Gastrocnemius medialis (tissue), 4 donors: ENCODE results near the gene SHBG. TPM values are rescaled to one million over a fixed set of nuclear protein-coding genes. Genes with fewer than 3 reads are reported as not detected.

Source experiments
- ATAC-seq, 2 donors: fragments of 150-250 bp; one replicate each; pipeline ENCODE4 v1.9.1; 2016
- DNase-seq, 2 donors: peaks; one replicate each; pipeline ENCODE4 v3.0.0-alpha.2; 2019
- H3K27ac ChIP-seq, 4 donors: fragments of 200-600 bp; sonication (generic); 1 replicate in 1 of 4; 2 replicates in 3 of 4; pipeline ENCODE4 v1.5.1; 2016 to 2018; ENCODE audit warnings: mild to moderate bottlenecking in 2 of 4, moderate library complexity in 1 of 4
- H3K27me3 ChIP-seq, 3 donors: fragments of 200-600 bp; sonication (generic) in 2 of 3; 1 replicate in 1 of 3; 2 replicates in 2 of 3; pipeline versions ENCODE4 v1.5.1 to v1.6.0; 2016 to 2019; ENCODE audit warnings: mild to moderate bottlenecking in 1 of 3, moderate library complexity in 1 of 3
- H3K36me3 ChIP-seq, 2 donors: fragments of 200-600 bp; sonication (generic) in 1 of 2; one replicate each; pipeline ENCODE4 v1.5.1; 2017 to 2018
- H3K4me1 ChIP-seq, 2 donors: fragments of 200-600 bp; sonication (generic) in 1 of 2; one replicate each; pipeline ENCODE4 v1.5.1; 2016 to 2017; ENCODE audit warnings: mild to moderate bottlenecking in 2 of 2
- H3K4me3 ChIP-seq, 4 donors: fragments of 200-600 bp; sonication (generic) in 3 of 4; 1 replicate in 1 of 4; 2 replicates in 3 of 4; pipeline ENCODE4 v1.5.1; 2016 to 2019; ENCODE audit warnings: mild to moderate bottlenecking in 2 of 4
- H3K9me3 ChIP-seq, 3 donors: fragments of 200-600 bp; sonication (generic) in 2 of 3; 1 replicate in 1 of 3; 2 replicates in 2 of 3; pipeline ENCODE4 v1.5.1; 2016 to 2019
- POLR2A ChIP-seq, 2 donors: fragments of 450-650 bp; IDR thresholded peaks; one replicate each; pipeline ENCODE4 v1.6.1; 2017; ENCODE audit warnings: antibody characterized with exemption in 2 of 2, mild to moderate bottlenecking in 2 of 2, moderate library complexity in 2 of 2
- in situ Hi-C, 4 donors: fragments of 200-750 bp; cut with MboI; loops; one replicate each; pipeline versions ENCODE4 v1.15.0 to v1.8.0; 2017; ENCODE audit warnings: low sequenced_read_pairs in 4 of 4
- intact Hi-C: fragments of 100-400 bp; cut with DNase I; formaldehyde crosslinking; loops from one replicate; pipeline ENCODE4 v1.15.1; 2023; ENCODE audit warnings: low total_unique reads
- total RNA-seq, 4 donors: library from RNA; depleted of rRNA; stranded (reverse); fragments of >200 nt; gene quantifications; one replicate each; pipeline versions ENCODE4 v1.1.0 to v1.2.3, GENCODE V29; 2016
- TF ChIP-seq, protein P1 (sequence below), 5 experiments: fragments of 450-650 bp in 3 of 5; fragments of 200-600 bp in 2 of 5; sonication (generic) in 2 of 5; IDR thresholded peaks in 4 of 5; conservative IDR thresholded peaks in 1 of 5; 1 replicate in 4 of 5; 2 replicates in 1 of 5; pipeline ENCODE4 v1.5.1; 2016 to 2019; ENCODE audit warnings: antibody characterized with exemption in 5 of 5, mild to moderate bottlenecking in 3 of 5, moderate library complexity in 3 of 5

SHBG gene
- total RNA-seq, 4 donors from 2014 or later = not detected

DNA sequence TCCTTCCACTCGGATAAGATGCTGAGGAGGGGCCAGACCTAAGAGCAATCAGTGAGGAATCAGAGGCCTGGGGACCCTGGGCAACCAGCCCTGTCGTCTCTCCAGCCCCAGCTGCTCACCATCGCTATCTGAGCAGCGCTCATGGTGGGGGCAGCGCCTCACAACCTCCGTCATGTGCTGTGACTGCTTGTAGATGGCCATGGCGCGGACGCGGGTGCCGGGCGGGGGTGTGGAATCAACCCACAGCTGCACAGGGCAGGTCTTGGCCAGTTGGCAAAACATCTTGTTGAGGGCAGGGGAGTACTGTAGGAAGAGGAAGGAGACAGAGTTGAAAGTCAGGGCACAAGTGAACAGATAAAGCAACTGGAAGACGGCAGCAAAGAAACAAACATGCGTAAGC, 45.0 kb downstream of the SHBG start:
- peaks cover 5 to 60% of the 10 kb centered on the region in 2 donors for H3K36me3 ChIP-seq

DNA sequence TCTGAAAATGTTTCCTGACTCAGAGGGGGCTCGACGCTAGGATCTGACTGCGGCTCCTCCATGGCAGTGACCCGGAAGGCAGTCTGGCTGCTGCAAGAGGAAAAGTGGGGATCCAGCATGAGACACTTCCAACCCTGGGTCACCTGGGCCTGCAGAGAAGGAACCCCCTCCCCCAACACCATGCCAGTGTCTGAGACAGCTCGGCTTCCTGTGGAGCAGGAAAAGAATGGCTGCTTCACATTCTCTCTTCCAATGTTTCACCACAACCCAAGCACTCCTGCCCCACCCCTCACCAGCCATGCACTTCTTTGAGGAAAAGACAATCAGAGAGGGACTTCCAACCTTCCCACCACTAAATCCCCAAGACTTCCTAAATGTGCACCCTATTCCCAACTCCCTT, 46.6 kb downstream of the SHBG start:
- H3K4me3 ChIP-seq = no peak overlapping the region
- ATAC-seq = no peak
- no peaks in the 10 kb centered on the region for H3K27me3 ChIP-seq
- H3K9me3 ChIP-seq = no peaks in the 10 kb centered on the region
- DNase-seq = no peak
- in situ Hi-C loops = loop anchor here in 2 of 4 donors (25.0 kb wide), 1 partner anchor 164 kb away; no protein-coding TSS in a partner anchor
- peaks cover 5 to 44% of the 10 kb centered on the region in 2 donors for H3K36me3 ChIP-seq
- TF ChIP-seq, protein P1, sequence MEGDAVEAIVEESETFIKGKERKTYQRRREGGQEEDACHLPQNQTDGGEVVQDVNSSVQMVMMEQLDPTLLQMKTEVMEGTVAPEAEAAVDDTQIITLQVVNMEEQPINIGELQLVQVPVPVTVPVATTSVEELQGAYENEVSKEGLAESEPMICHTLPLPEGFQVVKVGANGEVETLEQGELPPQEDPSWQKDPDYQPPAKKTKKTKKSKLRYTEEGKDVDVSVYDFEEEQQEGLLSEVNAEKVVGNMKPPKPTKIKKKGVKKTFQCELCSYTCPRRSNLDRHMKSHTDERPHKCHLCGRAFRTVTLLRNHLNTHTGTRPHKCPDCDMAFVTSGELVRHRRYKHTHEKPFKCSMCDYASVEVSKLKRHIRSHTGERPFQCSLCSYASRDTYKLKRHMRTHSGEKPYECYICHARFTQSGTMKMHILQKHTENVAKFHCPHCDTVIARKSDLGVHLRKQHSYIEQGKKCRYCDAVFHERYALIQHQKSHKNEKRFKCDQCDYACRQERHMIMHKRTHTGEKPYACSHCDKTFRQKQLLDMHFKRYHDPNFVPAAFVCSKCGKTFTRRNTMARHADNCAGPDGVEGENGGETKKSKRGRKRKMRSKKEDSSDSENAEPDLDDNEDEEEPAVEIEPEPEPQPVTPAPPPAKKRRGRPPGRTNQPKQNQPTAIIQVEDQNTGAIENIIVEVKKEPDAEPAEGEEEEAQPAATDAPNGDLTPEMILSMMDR (IDR thresholded peaks at IDR 0.05 in 4 of 5, conservative IDR thresholded peaks at IDR 0.05 in 1 of 5) = no peak
- no peak for TF ChIP-seq POLR2A (IDR thresholded peaks at IDR 0.05)
- no peak overlapping the region for H3K27ac ChIP-seq
- H3K4me1 ChIP-seq = no peaks in the 10 kb centered on the region
- intact Hi-C loops = no loop called here

More for the DNA sequence above, 45.0 kb downstream of the SHBG start:
- in situ Hi-C loops = loop anchor here in 2 of 4 donors (25.0 kb wide), 1 partner anchor 163 kb away; no protein-coding TSS in a partner anchor
- no peak overlapping the region for H3K4me3 ChIP-seq
- intact Hi-C loops = no loop called here
- no peak for TF ChIP-seq POLR2A (IDR thresholded peaks at IDR 0.05)
- TF ChIP-seq, protein P1 (IDR thresholded peaks at IDR 0.05 in 4 of 5, conservative IDR thresholded peaks at IDR 0.05 in 1 of 5) = no peak
- no peaks in the 10 kb centered on the region for H3K9me3 ChIP-seq
- H3K4me1 ChIP-seq = no peaks in the 10 kb centered on the region
- DNase-seq (no peak), ATAC-seq (no peak)
- no peaks in the 10 kb centered on the region for H3K27me3 ChIP-seq
- H3K27ac ChIP-seq = no peak overlapping the region

DNA sequence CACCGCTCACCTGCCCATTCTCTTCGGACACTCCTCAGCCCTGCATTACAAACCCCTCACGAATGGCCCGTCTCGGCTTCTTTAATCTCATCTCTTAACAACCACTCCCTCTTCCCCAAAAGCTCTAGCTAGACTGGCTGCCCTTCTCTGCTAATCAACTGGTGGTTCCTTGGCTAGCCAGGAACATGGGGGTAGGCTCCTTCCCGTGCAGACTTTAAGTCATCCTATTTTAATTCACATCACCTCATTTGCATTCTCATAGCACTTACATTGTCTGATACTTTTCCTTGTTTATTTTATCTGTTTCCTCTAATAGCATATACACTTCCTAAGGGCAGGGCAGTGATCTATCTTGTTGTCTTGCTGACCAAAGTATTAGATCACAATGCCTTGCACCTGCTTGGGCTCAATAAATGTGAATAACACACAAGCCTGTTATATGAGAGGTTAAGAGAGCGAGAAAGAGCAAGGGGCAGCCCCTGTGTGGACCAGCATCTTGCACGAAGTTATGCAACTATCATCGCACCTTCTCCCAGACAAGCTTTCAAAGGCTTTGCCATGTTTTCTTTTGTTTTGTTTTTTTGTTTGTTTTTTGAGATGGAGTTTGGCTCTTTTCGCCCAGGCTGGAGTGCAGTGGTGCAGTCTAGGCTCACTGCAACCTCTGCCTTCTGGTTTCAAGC, 47.6 kb downstream of the SHBG start:
- no peak overlapping the region for H3K27ac ChIP-seq
- H3K9me3 ChIP-seq = no peaks in the 10 kb centered on the region
- no peaks in the 10 kb centered on the region for H3K4me1 ChIP-seq
- no peaks in the 10 kb centered on the region for H3K27me3 ChIP-seq
- intact Hi-C loops (no loop called here), in situ Hi-C loops (loop anchor here in 2 of 4 donors (25.0 kb wide), 1 partner anchor 165 kb away; no protein-coding TSS in a partner anchor)
- ATAC-seq (no peak), DNase-seq (no peak)
- H3K36me3 ChIP-seq = peaks cover 5 to 34% of the 10 kb centered on the region in 2 donors
- TF ChIP-seq POLR2A (IDR thresholded peaks at IDR 0.05) = no peak
- TF ChIP-seq, protein P1 (IDR thresholded peaks at IDR 0.05 in 4 of 5, conservative IDR thresholded peaks at IDR 0.05 in 1 of 5) = no peak
- no peak overlapping the region for H3K4me3 ChIP-seq

Other genes with a start within 250 kb of the SHBG start
- gene TNK1, start 249.0 kb upstream of the SHBG start, total RNA-seq = 1 to 10 TPM in 1 of 4 donors, under 1 TPM in 1, not detected in 2; 0.13 to 2.2 TPM
- gene PLSCR3, start 235.6 kb upstream of the SHBG start, total RNA-seq = 10 to 100 TPM in 3 of 4 donors, 1 to 10 TPM in 1; 8.9 to 20.3 (median 14.4) TPM
- 10 to 100 TPM; 28.9 to 65.6 (median 50.2) TPM for gene TMEM256, start 226.0 kb upstream of the SHBG start, total RNA-seq
- 1 to 10 TPM; 4.2 to 6.6 (median 4.4) TPM for gene NLGN2, start 222.3 kb upstream of the SHBG start, total RNA-seq
- not detected for gene SPEM1, start 209.8 kb upstream of the SHBG start, total RNA-seq
- not detected for gene SPEM2, start 204.5 kb upstream of the SHBG start, total RNA-seq
- gene SPEM3, start 201.3 kb upstream of the SHBG start, total RNA-seq = not detected
- gene TMEM102, start 194.7 kb upstream of the SHBG start, total RNA-seq = 1 to 10 TPM in 3 of 4 donors, under 1 TPM in 1; 0.92 to 3.9 (median 2.3) TPM
- gene FGF11, start 190.6 kb upstream of the SHBG start, total RNA-seq = 1 to 10 TPM; 1.2 to 7.4 (median 4.1) TPM
- gene CHRNB1, start 185.1 kb upstream of the SHBG start, total RNA-seq = 100 to 1,000 TPM in 2 of 4 donors, 10 to 100 TPM in 2; 82.3 to 202 (median 101) TPM
- 10 to 100 TPM; 24.2 to 43.1 (median 31.2) TPM for gene ZBTB4, start 150.5 kb upstream of the SHBG start, total RNA-seq
- not detected for gene SLC35G6, start 148.7 kb upstream of the SHBG start, total RNA-seq
- gene POLR2A, start 145.8 kb upstream of the SHBG start, total RNA-seq = 10 to 100 TPM; 20.3 to 56.9 (median 39.3) TPM
- 10 to 100 TPM in 3 of 4 donors, 1 to 10 TPM in 1; 7.9 to 26.1 (median 16.9) TPM for gene TNFSF12, start 81.1 kb upstream of the SHBG start, total RNA-seq
- gene TNFSF13, start 71.4 kb upstream of the SHBG start, total RNA-seq = 1 to 10 TPM; 2.8 to 8.4 (median 5.0) TPM
- gene SENP3, start 68.2 kb upstream of the SHBG start, total RNA-seq = 10 to 100 TPM; 63.6 to 71.5 (median 68.8) TPM
- gene CD68, start 50.5 kb upstream of the SHBG start, total RNA-seq = 10 to 100 TPM; 10.1 to 66.5 (median 20.3) TPM
- 100 to 1,000 TPM in 2 of 4 donors, 10 to 100 TPM in 2; 55.9 to 157 (median 101) TPM for gene MPDU1, start 46.3 kb upstream of the SHBG start, total RNA-seq
- gene SOX15, start 40.0 kb upstream of the SHBG start, total RNA-seq = 1 to 10 TPM in 2 of 4 donors, under 1 TPM in 1, not detected in 1; 0.66 to 1.3 (median 1.1) TPM
- 100 to 1,000 TPM; 100 to 174 (median 140) TPM for gene FXR2, start 15.2 kb upstream of the SHBG start, total RNA-seq
- gene SAT2, start 2.3 kb upstream of the SHBG start, total RNA-seq = 10 to 100 TPM; 38.4 to 79.4 (median 60.4) TPM
- gene ATP1B2, start 20.8 kb downstream of the SHBG start, total RNA-seq = under 1 TPM; 0.10 to 0.81 (median 0.21) TPM
- gene TP53, start 57.4 kb downstream of the SHBG start, total RNA-seq = 10 to 100 TPM; 14.1 to 17.0 (median 15.4) TPM
- gene WRAP53, start 58.3 kb downstream of the SHBG start, total RNA-seq = 1 to 10 TPM; 2.6 to 5.8 (median 3.7) TPM
- under 1 TPM in 3 of 4 donors, not detected in 1; 0.13 to 0.46 (median 0.31) TPM for gene EFNB3, start 75.1 kb downstream of the SHBG start, total RNA-seq
- gene DNAH2, start 87.6 kb downstream of the SHBG start, total RNA-seq = not detected
- 1 to 10 TPM; 1.9 to 8.2 (median 4.4) TPM for gene KDM6B, start 204.1 kb downstream of the SHBG start, total RNA-seq
- 10 to 100 TPM; 18.8 to 56.8 (median 27.9) TPM for gene TMEM88, start 224.9 kb downstream of the SHBG start, total RNA-seq
- gene NAA38, start 227.4 kb downstream of the SHBG start, total RNA-seq = 100 to 1,000 TPM in 2 of 4 donors, 10 to 100 TPM in 2; 57.4 to 133 (median 96.6) TPM
- 10 to 100 TPM in 2 of 4 donors, 1 to 10 TPM in 2; 4.1 to 14.7 (median 9.0) TPM for gene CYB5D1, start 227.9 kb downstream of the SHBG start, total RNA-seq